HEK293 (cell line): Measurements from ENCODE around the gene PAQR7.
A peak's percentile ranks its signal among the peaks of the same experiment; 100 is the strongest.

Experiments used
- HOXC10 ChIP-seq: sonication (generic); formaldehyde crosslinking; IDR thresholded peaks from 2 replicates; pipeline ENCODE4 v1.8.1; 2023; ENCODE audit warnings: mild to moderate bottlenecking, missing genetic modification reagents
- HOXD13 ChIP-seq: sonication (generic); formaldehyde crosslinking; IDR thresholded peaks from 2 replicates; pipeline ENCODE4 v1.8.0; 2022; ENCODE audit warnings: missing genetic modification reagents, borderline replicate concordance
- KLF8 ChIP-seq: fragments of 450-650 bp; formaldehyde crosslinking; IDR thresholded peaks from 2 replicates; pipeline ENCODE4 v1.5.1; 2016; ENCODE audit warnings: missing biosample characterization, missing genetic modification characterization
- KLF9 ChIP-seq: fragments of 450-650 bp; formaldehyde crosslinking; IDR thresholded peaks from 2 replicates; pipeline ENCODE4 v1.5.1; 2016; ENCODE audit warnings: missing biosample characterization, missing genetic modification characterization, low read depth
- PRDM1 ChIP-seq: fragments of 450-650 bp; formaldehyde crosslinking; IDR thresholded peaks from 2 replicates; pipeline ENCODE4; 2016; ENCODE audit warnings: missing biosample characterization, missing genetic modification characterization
- SCRT2 ChIP-seq: fragments of 450-650 bp; formaldehyde crosslinking; IDR thresholded peaks from 2 replicates; pipeline ENCODE4 v1.5.1; 2016; ENCODE audit warnings: missing biosample characterization, missing genetic modification characterization
- SP7 ChIP-seq: fragments of 450-650 bp; formaldehyde crosslinking; IDR thresholded peaks from 2 replicates; pipeline ENCODE4 v1.5.1; 2016; ENCODE audit warnings: missing biosample characterization, missing genetic modification characterization
- WT1 ChIP-seq: fragments of 450-650 bp; formaldehyde crosslinking; IDR thresholded peaks from 2 replicates; pipeline ENCODE4 v1.5.1; 2016; ENCODE audit warnings: missing biosample characterization, missing genetic modification characterization
- YY2 ChIP-seq: fragments of 450-650 bp; formaldehyde crosslinking; IDR thresholded peaks from 2 replicates; pipeline ENCODE4 v1.5.1; 2016; ENCODE audit warnings: missing biosample characterization, missing genetic modification characterization
- ZBTB20 ChIP-seq: fragments of 450-650 bp; formaldehyde crosslinking; IDR thresholded peaks from 2 replicates; pipeline ENCODE4 v1.5.1; 2016; ENCODE audit warnings: missing biosample characterization, missing genetic modification characterization
- ZBTB21 ChIP-seq: fragments of 450-650 bp; formaldehyde crosslinking; IDR thresholded peaks from 2 replicates; pipeline ENCODE4 v1.5.1; 2017; ENCODE audit warnings: missing biosample characterization, missing genetic modification characterization
- ZBTB26 ChIP-seq: fragments of 450-650 bp; formaldehyde crosslinking; optimal IDR thresholded peaks from 2 replicates; pipeline ENCODE3; 2016; ENCODE audit warnings: missing biosample characterization, mild to moderate bottlenecking, missing genetic modification characterization
- ZNF140 ChIP-seq: fragments of 450-650 bp; formaldehyde crosslinking; IDR thresholded peaks from 2 replicates; pipeline ENCODE4 v1.5.1; 2016; ENCODE audit warnings: missing biosample characterization, missing genetic modification characterization
- ZNF155 ChIP-seq: fragments of 450-650 bp; formaldehyde crosslinking; IDR thresholded peaks from 2 replicates; pipeline ENCODE4 v1.5.1; 2016; ENCODE audit warnings: missing biosample characterization, missing genetic modification characterization
- ZNF239 ChIP-seq: fragments of 450-650 bp; formaldehyde crosslinking; IDR thresholded peaks from 2 replicates; pipeline ENCODE4 v1.5.1; 2016; ENCODE audit warnings: missing biosample characterization, missing genetic modification characterization
- ZNF274 ChIP-seq, 2 experiments: fragments of 200-500 bp in 1 of 2; fragments of 450-650 bp in 1 of 2; sonication (Bioruptor generic) in 1 of 2; formaldehyde crosslinking in 1 of 2; IDR thresholded peaks; 2 replicates each; pipeline versions ENCODE4 v1.5.1 to v1.6.1; 2014 to 2016; ENCODE audit warnings: borderline replicate concordance in 1 of 2, inconsistent platforms in 1 of 2, low read length in 1 of 2, missing biosample characterization in 1 of 2, missing genetic modification characterization in 1 of 2
- ZNF292 ChIP-seq: fragments of 450-650 bp; formaldehyde crosslinking; IDR thresholded peaks from 2 replicates; pipeline ENCODE4 v1.5.1; 2016; ENCODE audit warnings: low read depth, missing biosample characterization, missing genetic modification characterization, borderline replicate concordance
- ZNF366 ChIP-seq: fragments of 450-650 bp; formaldehyde crosslinking; conservative IDR thresholded peaks from 2 replicates; pipeline ENCODE4 v1.5.1; 2016; ENCODE audit warnings: missing biosample characterization, missing genetic modification characterization
- ZNF510 ChIP-seq: fragments of 450-650 bp; formaldehyde crosslinking; IDR thresholded peaks from 2 replicates; pipeline ENCODE4 v1.5.1; 2018; ENCODE audit warnings: mild to moderate bottlenecking, missing genetic modification characterization, missing biosample characterization; ENCODE audit not compliant: insufficient replicate concordance
- ZNF513 ChIP-seq: fragments of 450-650 bp; IDR thresholded peaks from 2 replicates; pipeline ENCODE4 v1.5.1; 2018; ENCODE audit warnings: missing biosample characterization, missing genetic modification characterization
- ZNF624 ChIP-seq: fragments of 450-650 bp; formaldehyde crosslinking; IDR thresholded peaks from 2 replicates; pipeline ENCODE4 v1.5.1; 2017; ENCODE audit warnings: missing biosample characterization, missing genetic modification characterization
- ZNF660 ChIP-seq: fragments of 450-650 bp; IDR thresholded peaks from 2 replicates; pipeline ENCODE4 v1.5.1; 2018; ENCODE audit warnings: missing biosample characterization, mild to moderate bottlenecking, missing genetic modification characterization
- ZNF76 ChIP-seq: fragments of 450-650 bp; formaldehyde crosslinking; IDR thresholded peaks from 2 replicates; pipeline ENCODE4; 2016; ENCODE audit warnings: low read depth, missing biosample characterization, missing genetic modification characterization, borderline replicate concordance
- ZNF837 ChIP-seq: fragments of 450-650 bp; formaldehyde crosslinking; IDR thresholded peaks from 2 replicates; pipeline ENCODE4 v1.5.1; 2016; ENCODE audit warnings: missing biosample characterization, missing genetic modification characterization
- ZNF843 ChIP-seq: fragments of 450-650 bp; formaldehyde crosslinking; IDR thresholded peaks from 2 replicates; pipeline ENCODE4 v1.5.1; 2016; ENCODE audit warnings: missing biosample characterization, missing genetic modification characterization
- TF ChIP-seq, protein P1 (sequence below): fragments of 450-650 bp; formaldehyde crosslinking; IDR thresholded peaks from 2 replicates; pipeline ENCODE4 v1.5.1; 2016; ENCODE audit warnings: missing biosample characterization, missing genetic modification characterization
- TF ChIP-seq, protein P2 (sequence below): fragments of 450-650 bp; formaldehyde crosslinking; IDR thresholded peaks from 2 replicates; pipeline ENCODE4 v1.5.1; 2017; ENCODE audit warnings: missing biosample characterization, missing genetic modification characterization
- TF ChIP-seq, protein P3 (sequence below): fragments of 450-650 bp; formaldehyde crosslinking; conservative IDR thresholded peaks from 2 replicates; pipeline ENCODE4 v1.5.1; 2016; ENCODE audit warnings: low read depth, missing biosample characterization, missing genetic modification characterization

Gene PAQR7

GRCh38 chr1:25819491-25820246 is 55.8 kb downstream of the PAQR7 start, which contains the start of gene MTFR1L (continued):
- TF ChIP-seq ZNF513 (tag by site-specific recombination) (no peak), ZNF274 (IDR thresholded peaks at IDR 0.05; ENCODE audit: low read length) (no peak), ZNF274 (tag by site-specific recombination; IDR thresholded peaks at IDR 0.05; ENCODE audit: borderline replicate concordance) (no peak), ZNF510 (tag by site-specific recombination) (no peak), KLF8 (tag by site-specific recombination) (peak; percentile 98), HOXD13 (CRISPR knock-in tag) (no peak), WT1 (tag by site-specific recombination) (no peak; the same call in 1 of the 2 replicates), ZNF140 (tag by site-specific recombination) (no peak; the same call in 1 of the 2 replicates), YY2 (tag by site-specific recombination) (no peak), ZNF366 (tag by site-specific recombination) (no peak), ZNF660 (tag by site-specific recombination) (0 out of 2 replicates have a peak, but pooled peaks have one; percentile 22), ZBTB21 (tag by site-specific recombination) (no peak), ZNF837 (tag by site-specific recombination) (peak; percentile 62; the same call in 1 of the 2 replicates), ZNF239 (tag by site-specific recombination) (no peak), PRDM1 (tag by site-specific recombination) (0 out of 2 replicates have a peak, but pooled peaks have one; percentile 18), KLF9 (tag by site-specific recombination) (peak; percentile 96), ZNF624 (tag by site-specific recombination) (no peak), ZNF292 (tag by site-specific recombination) (no peak), ZBTB26 (tag by site-specific recombination) (peak; percentile 95), HOXC10 (no peak), ZBTB20 (peak; percentile 52; the same call in 1 of the 2 replicates), ZNF843 (tag by site-specific recombination) (0 out of 2 replicates have a peak, but pooled peaks have one; percentile 26), ZNF76 (no peak), SCRT2 (tag by site-specific recombination) (peak; percentile 93), SP7 (tag by site-specific recombination) (peak; percentile 55), ZNF155 (tag by site-specific recombination) (no peak)
- TF ChIP-seq, protein P1, sequence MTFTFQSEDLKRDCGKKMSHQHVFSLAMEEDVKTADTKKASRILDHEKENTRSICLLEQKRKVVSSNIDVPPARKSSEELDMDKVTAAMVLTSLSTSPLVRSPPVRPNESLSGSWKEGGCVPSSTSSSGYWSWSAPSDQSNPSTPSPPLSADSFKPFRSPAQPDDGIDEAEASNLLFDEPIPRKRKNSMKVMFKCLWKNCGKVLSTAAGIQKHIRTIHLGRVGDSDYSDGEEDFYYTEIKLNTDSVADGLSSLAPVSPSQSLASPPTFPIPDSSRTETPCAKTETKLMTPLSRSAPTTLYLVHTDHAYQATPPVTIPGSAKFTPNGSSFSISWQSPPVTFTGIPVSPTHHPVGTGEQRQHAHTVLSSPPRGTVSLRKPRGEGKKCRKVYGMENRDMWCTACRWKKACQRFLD (tag by site-specific recombination) = no peak
- TF ChIP-seq, protein P2, sequence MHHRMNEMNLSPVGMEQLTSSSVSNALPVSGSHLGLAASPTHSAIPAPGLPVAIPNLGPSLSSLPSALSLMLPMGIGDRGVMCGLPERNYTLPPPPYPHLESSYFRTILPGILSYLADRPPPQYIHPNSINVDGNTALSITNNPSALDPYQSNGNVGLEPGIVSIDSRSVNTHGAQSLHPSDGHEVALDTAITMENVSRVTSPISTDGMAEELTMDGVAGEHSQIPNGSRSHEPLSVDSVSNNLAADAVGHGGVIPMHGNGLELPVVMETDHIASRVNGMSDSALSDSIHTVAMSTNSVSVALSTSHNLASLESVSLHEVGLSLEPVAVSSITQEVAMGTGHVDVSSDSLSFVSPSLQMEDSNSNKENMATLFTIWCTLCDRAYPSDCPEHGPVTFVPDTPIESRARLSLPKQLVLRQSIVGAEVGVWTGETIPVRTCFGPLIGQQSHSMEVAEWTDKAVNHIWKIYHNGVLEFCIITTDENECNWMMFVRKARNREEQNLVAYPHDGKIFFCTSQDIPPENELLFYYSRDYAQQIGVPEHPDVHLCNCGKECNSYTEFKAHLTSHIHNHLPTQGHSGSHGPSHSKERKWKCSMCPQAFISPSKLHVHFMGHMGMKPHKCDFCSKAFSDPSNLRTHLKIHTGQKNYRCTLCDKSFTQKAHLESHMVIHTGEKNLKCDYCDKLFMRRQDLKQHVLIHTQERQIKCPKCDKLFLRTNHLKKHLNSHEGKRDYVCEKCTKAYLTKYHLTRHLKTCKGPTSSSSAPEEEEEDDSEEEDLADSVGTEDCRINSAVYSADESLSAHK (tag by site-specific recombination) = no peak
- TF ChIP-seq, protein P3, sequence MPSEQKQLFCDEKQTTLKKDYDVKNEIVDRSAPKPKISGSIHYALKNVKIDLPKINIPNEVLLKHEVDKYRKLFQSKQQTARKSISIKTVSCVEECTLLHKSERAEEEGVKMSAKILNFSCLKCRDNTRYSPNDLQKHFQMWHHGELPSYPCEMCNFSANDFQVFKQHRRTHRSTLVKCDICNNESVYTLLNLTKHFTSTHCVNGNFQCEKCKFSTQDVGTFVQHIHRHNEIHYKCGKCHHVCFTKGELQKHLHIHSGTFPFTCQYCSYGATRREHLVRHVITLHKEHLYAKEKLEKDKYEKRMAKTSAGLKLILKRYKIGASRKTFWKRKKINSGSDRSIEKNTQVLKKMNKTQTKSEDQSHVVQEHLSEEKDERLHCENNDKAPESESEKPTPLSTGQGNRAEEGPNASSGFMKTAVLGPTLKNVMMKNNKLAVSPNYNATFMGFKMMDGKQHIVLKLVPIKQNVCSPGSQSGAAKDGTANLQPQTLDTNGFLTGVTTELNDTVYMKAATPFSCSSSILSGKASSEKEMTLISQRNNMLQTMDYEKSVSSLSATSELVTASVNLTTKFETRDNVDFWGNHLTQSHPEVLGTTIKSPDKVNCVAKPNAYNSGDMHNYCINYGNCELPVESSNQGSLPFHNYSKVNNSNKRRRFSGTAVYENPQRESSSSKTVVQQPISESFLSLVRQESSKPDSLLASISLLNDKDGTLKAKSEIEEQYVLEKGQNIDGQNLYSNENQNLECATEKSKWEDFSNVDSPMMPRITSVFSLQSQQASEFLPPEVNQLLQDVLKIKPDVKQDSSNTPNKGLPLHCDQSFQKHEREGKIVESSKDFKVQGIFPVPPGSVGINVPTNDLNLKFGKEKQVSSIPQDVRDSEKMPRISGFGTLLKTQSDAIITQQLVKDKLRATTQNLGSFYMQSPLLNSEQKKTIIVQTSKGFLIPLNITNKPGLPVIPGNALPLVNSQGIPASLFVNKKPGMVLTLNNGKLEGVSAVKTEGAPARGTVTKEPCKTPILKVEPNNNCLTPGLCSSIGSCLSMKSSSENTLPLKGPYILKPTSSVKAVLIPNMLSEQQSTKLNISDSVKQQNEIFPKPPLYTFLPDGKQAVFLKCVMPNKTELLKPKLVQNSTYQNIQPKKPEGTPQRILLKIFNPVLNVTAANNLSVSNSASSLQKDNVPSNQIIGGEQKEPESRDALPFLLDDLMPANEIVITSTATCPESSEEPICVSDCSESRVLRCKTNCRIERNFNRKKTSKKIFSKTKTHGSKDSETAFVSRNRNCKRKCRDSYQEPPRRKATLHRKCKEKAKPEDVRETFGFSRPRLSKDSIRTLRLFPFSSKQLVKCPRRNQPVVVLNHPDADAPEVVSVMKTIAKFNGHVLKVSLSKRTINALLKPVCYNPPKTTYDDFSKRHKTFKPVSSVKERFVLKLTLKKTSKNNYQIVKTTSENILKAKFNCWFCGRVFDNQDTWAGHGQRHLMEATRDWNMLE (tag by site-specific recombination) = peak; percentile 73
